ENCODE results near the gene CCDC9B.

The CCDC9B gene

DNA sequence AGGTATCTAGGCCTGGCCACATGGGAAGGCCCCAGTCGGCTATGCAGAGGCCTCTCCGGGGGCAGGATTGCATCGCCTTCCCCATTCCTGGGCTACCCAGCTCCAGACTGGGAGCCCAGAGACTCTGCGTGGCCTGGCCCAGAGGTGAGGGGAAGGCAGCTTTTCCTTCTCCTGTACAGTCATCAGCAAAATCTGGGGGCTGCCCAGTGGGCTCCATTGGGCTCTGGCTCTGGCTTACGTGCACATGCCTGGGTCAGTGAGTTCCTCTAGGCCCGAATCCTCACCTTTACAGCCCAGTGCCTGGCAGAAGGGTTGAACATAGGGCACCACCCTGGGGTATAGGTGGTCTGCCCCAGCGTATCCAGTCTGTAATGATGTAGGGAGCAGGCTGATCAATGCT lies 53.9 kb downstream of the CCDC9B start:
- DNase-seq: no peak

DNA sequence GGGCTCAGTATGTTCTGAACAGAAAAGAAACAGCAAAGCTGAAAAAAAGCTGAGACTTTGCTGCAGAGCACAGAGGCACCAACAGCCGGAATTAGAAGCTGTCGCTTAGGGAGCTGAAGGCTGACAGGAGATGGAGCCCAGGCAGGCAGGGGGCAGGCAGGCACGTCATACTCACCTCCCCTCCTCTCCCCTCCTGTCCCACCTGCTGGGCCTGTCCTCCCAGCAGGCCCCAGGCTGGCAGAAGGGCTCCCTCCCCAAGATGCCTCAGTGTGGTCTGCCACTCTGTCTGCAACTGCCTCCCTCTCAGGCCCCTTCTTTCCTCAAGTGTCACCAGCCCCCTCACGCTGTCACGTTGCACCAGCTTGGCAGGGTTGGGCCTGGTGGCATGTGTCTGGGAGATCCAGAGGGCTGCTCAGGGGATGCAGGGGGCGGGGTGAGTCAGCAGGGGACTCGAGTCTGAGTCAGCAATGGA lies 54.6 kb downstream of the CCDC9B start:
- no peak for DNase-seq

DNA sequence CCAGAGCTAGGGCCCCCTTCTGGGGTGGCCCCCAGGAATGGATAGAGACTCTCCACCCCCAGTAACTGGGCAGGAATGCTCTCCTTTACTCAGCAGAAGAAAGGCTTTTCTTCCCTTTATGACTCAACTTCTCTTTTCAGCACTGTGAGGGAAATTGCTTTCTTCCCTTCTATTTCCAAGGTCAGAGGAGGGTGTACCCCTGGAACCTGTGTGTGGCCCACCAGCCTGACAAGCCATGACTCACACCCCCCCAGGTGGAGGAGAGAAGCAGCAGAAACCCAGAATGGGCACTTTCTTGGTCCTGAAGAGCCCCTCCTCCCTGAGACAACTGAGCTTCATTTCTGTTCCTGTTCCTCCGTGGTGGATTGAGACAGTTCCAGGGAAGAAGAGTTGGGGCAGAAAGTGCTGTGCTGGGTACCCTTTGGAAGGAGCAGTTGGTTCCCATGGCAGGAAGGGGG lies 55.2 kb downstream of the CCDC9B start:
- no peak for DNase-seq

DNA sequence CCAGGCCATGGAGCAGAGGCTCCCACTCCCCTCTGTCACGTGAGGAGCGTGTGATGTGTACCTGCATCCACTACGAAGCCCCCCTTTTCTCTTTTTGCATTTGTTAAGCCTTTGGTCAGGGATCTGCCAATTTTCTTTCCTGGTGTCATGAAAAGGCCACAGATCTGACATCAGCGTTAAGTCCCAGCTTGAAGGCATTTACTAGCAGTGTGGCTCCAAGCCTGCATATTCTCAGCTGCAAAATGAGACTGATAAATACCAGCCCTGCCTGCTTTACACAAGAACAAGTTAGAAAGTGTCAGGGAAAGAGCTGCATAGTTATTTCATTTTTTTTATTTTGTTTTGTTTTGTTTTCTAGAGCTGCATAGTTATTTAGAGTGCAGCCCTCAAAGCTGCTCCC lies 55.6 kb downstream of the CCDC9B start:
- DNase-seq: no peak

DNA sequence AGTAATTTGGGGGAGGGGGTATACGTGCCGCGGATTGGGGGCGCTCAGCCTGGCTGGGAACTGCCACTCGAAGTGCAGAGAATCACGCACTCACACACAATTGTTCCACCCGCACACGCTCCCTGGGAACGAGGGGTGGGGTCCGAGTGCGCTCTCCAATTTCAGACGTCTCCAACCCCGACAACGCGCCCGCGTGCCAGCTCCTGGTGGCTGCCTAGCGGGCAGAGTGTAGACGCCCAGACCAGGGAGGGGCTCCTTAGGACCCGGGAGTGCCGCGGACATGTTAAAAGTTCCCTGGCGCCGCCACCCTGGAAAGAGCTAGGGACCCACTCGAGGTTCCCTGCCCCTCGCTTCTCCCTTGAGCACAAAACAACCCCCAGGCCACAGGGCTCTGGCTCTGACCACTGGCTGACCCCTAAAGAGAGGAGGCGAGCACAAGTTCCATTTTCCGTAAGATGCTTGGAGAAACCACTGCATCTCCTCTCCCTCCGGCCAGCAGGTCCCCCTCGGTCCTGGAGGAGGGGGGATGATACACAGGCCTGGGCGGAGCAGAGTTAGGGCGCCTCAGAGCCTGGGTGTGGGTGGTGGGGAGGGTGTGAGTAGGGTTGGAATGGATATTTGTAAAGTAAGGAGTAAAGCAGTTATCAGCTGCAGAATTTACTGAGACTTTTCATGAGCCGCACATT lies 57.0 kb downstream of the CCDC9B start:
- DNase-seq: no peak

DNA sequence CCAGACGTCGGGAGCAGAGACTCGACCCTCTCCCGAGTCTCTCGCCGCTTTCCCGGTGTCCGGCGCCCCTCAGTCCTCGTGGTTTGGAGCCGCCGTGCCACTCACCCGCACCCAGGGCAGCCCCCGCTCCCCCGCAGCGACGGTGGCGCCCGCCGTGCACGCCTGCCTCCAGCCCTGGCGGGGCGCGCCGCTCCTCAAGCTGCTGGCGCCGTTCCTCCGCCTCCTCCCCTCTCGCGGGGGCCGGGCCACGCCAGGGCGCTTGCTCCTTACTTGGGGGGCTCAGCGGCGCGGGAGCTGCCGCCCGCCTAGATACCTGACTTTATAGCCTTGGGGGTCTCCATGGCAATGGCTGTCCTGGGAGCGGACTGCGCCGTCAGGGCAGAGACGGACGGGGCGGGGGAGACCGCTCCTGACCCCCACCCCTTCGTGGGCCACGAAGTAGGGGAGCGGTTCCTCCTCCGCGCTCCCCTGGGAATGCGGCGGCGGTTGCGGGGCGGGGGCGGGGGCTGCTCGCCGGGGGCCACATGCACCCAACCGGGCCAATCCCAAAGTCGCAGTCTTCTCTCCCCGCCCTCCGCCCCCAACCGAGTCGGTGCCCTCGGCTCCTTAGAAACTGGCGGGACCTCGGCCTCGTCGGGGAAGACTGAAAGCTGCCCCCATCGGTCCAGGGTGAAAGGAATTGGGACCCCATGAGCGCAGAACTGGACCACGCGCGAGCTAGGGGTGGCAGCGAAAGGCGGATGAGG lies 57.7 kb downstream of the CCDC9B start, which contains the start of gene ANKRD63:
Gene ANKRD63 (minus strand): TSS at position 196 of the 746 bp plus-strand sequence. CDS start 478 bp downstream, outside the sequence.
- no peak for DNase-seq

DNA sequence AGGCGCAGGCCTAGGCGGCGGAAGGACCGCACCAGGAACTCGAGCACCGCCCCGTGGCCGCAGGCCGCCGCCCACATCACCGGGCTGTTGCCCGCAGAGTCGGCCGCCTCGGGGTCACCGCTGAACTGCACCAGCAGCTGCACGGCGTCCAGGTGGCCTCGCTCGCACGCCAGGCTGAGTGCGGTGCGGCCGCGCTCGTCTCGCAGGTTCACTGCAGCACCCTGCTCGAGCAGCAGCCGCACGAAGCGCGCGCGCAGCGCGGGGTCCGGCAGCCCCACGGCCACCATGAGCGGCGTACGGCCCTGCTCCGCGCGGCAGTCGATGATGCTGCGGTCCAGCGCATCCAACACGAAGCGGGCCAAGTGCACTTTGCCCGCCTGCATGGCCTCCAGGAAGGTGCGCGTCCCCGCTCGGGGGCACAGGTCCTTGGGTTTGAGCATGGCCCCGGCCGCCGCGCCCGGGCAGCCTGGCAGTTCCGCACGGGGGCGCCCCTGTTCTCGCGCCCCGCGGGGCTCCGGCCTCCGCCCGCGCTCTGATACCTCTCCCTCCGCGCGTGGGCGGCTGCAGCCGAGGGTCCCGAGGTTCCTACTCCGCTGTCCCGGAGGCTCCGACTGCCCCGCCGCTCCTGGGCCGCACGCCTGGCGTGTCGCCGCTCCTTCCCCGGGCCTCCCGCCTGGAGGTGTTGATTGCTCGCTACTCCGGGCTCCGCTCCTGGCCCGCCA lies 58.4 kb downstream of the CCDC9B start:
- peak; percentile 48 for DNase-seq

DNA sequence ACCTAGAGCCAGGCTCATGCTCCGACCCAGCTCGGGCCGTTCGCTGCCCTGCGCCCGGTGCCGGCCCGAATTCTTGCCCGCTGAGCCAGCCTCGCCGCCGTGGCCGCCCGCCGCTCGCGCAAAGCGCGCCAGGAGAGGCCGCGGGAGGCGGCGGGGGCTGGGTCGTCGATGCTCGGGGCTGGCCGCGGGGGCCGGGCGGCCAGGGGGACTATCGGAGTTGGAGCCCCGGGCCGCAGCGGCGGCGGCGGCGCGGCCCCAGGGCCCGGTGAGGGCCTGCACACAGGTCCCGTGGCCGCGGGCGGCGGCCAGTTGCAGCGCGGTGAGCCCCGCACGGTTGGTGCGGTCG lies 59.0 kb downstream of the CCDC9B start:
- DNase-seq: no peak
